SU-DHL-6 (cell line): ENCODE measurements around the gene DSG3.

Experiments
- CTCF ChIP-seq: fragments of 200-600 bp; sonication (generic); IDR thresholded peaks from one replicate; pipeline ENCODE4 v1.5.1; 2017; ENCODE audit warnings: antibody characterized with exemption, mild to moderate bottlenecking, low read length, moderate library complexity; ENCODE audit not compliant: insufficient read depth, poor library complexity, severe bottlenecking
- EZH2phosphoT487 ChIP-seq: fragments of 200-600 bp; sonication (generic), shearing (Covaris generic); conservative IDR thresholded peaks from 2 replicates; pipeline ENCODE4 v1.6.1; 2018; ENCODE audit warnings: mild to moderate bottlenecking, antibody characterized with exemption, low read length, moderate library complexity, mixed read lengths

DNA sequence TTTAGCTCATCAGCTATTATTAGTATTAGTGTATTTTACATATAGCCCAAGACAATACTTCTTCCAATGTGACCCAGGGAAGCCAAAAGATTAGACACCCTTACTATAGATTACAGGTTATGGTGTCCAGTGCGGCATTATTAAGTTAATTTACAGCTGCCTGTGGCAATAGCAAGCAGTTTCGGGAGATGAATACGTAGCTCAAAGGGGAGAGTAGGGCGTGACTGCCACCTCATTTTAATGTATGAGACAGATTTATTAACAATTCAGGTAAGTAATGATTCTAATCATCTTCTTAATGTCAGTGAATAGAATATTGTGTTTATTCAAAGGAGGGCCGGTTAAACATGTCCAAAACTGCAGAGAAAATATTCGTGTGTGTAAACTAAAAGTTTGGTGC is 6.8 kb upstream of the DSG3 start:
- TF ChIP-seq CTCF: no peak
- no peak for TF ChIP-seq EZH2phosphoT487
